GM19397 (cell line): ENCODE data around the gene ELP1.
"Not testable (repeated sequence)": the region's sequence is repeated elsewhere in the genome, so short reads cannot be mapped to it uniquely, and the experiment has no call there.

Source experiments
- ATAC-seq: cut with Tn5 transposase; IDR thresholded peaks from one replicate; pipeline ENCODE4 v1.9.1; 2021; ENCODE audit warnings: mild to moderate bottlenecking, moderate library complexity; ENCODE audit not compliant: unreplicated experiment

Gene ELP1

GRCh38 chr9:108928386-108928785, 5.5 kb downstream of the ELP1 start:
- no peak for ATAC-seq

- ATAC-seq = no peak
Observed at GRCh38 chr9:108924466-108924865, 9.5 kb downstream of the ELP1 start.

- no peak for ATAC-seq
Observed at GRCh38 chr9:108921200-108921599, 12.7 kb downstream of the ELP1 start.

- not testable (repeated sequence) for ATAC-seq
Observed at GRCh38 chr9:108920401-108920800, 13.5 kb downstream of the ELP1 start.

- no peak for ATAC-seq
Observed at GRCh38 chr9:108919517-108919916, 14.4 kb downstream of the ELP1 start.

- no peak for ATAC-seq
Observed at GRCh38 chr9:108913391-108913790, 20.5 kb downstream of the ELP1 start.

GRCh38 chr9:108911820-108912219, 22.1 kb downstream of the ELP1 start:
- ATAC-seq = no peak

- no peak for ATAC-seq
Observed at GRCh38 chr9:108910914-108911313, 23.0 kb downstream of the ELP1 start.

GRCh38 chr9:108910402-108910801, 23.5 kb downstream of the ELP1 start:
- no peak for ATAC-seq

- no peak for ATAC-seq
Observed at GRCh38 chr9:108905494-108905893, 28.4 kb downstream of the ELP1 start.

GRCh38 chr9:108904161-108904560, 29.8 kb downstream of the ELP1 start:
- no peak for ATAC-seq

GRCh38 chr9:108903420-108904103, 30.4 kb downstream of the ELP1 start:
- no peak for ATAC-seq

- ATAC-seq = no peak
Observed at GRCh38 chr9:108900176-108900575, 33.7 kb downstream of the ELP1 start.

GRCh38 chr9:108899023-108899695, 34.8 kb downstream of the ELP1 start:
- ATAC-seq = not testable (repeated sequence)

GRCh38 chr9:108897324-108898096, 36.4 kb downstream of the ELP1 start:
- ATAC-seq = no peak

- no peak for ATAC-seq
Observed at GRCh38 chr9:108894225-108894997, 39.5 kb downstream of the ELP1 start.

GRCh38 chr9:108889649-108890067, 44.3 kb downstream of the ELP1 start:
- ATAC-seq = no peak

- ATAC-seq = not testable (repeated sequence)
Observed at GRCh38 chr9:108886594-108887271, 47.2 kb downstream of the ELP1 start.

GRCh38 chr9:108885643-108886348, 48.1 kb downstream of the ELP1 start:
- peak; percentile 97 for ATAC-seq

GRCh38 chr9:108884701-108885100, 49.2 kb downstream of the ELP1 start:
- ATAC-seq = no peak
